Colonic mucosa (tissue), 4 donors: Measurements from ENCODE around the gene ZNF90. TPM values are rescaled to one million over a fixed set of nuclear protein-coding genes. Genes with fewer than 3 reads are reported as not detected.
"Not testable (repeated sequence)": the region's sequence is repeated elsewhere in the genome, so short reads cannot be mapped to it uniquely, and the experiment has no call there.

Source experiments
- DNase-seq: peaks from one replicate; pipeline ENCODE4 v3.0.0-alpha.2; 2020
- H3K27ac ChIP-seq: fragments of 200-600 bp; one replicate; pipeline ENCODE4 v1.8.0; 2021
- H3K27me3 ChIP-seq: fragments of 200-600 bp; one replicate; pipeline ENCODE4 v1.8.0; 2021
- H3K36me3 ChIP-seq: fragments of 200-600 bp; one replicate; pipeline ENCODE4 v1.8.0; 2021
- H3K4me1 ChIP-seq: fragments of 200-600 bp; one replicate; pipeline ENCODE4 v1.8.0; 2021; ENCODE audit warnings: mild to moderate bottlenecking
- H3K4me3 ChIP-seq: fragments of 200-600 bp; one replicate; pipeline ENCODE4 v1.8.0; 2021
- H3K9ac ChIP-seq, 2 donors: one replicate each; pipeline ENCODE4 v1.7.0; 2013; ENCODE audit warnings: control low read depth in 2 of 2, low read depth in 2 of 2, low read length in 2 of 2
- H3K9me3 ChIP-seq: fragments of 200-600 bp; one replicate; pipeline ENCODE4 v1.8.0; 2021
- CTCF ChIP-seq: fragments of 200-600 bp; IDR thresholded peaks from one replicate; pipeline ENCODE4 v1.8.0; 2022; ENCODE audit warnings: antibody characterized with exemption, mild to moderate bottlenecking
- intact Hi-C: fragments of 100-400 bp; cut with DNase I; formaldehyde crosslinking; loops from one replicate; pipeline ENCODE4 v1.14.1; 2022
- total RNA-seq, 2 donors: library from RNA; stranded (reverse); fragmentation: NEBNext Ultra II Directional in 1 of 2; extraction: Animal tissue kit (Norgen Biotek cat#: 25700) in 1 of 2; gene quantifications; one replicate each; pipeline ENCODE4 v1.2.1, GENCODE V29; 2021
- donor health status: healthy.
- donor health status: DM: no; HTN: no; CAD: no.
- donor health status: DM: no; HTN: no; CAD: no.

ZNF90 gene
- total RNA-seq, 2 donors from 2014 or later: 3.4 to 6.8 TPM

GRCh38 chr19:20067943-20068342, 9.9 kb upstream of the ZNF90 start:
- H3K9me3 ChIP-seq: no peaks in the 10 kb centered on the region

GRCh38 chr19:20068559-20068958, 9.2 kb upstream of the ZNF90 start:
- not testable (repeated sequence) for H3K4me3 ChIP-seq, H3K9me3 ChIP-seq, H3K36me3 ChIP-seq

More at GRCh38 chr19:20067943-20068342, 9.9 kb upstream of the ZNF90 start:
- intact Hi-C loops: no loop called here
- no peak overlapping the region for H3K9ac ChIP-seq
- no peak overlapping the region for H3K4me3 ChIP-seq
- no peaks in the 10 kb centered on the region for H3K4me1 ChIP-seq
- no peak overlapping the region for H3K27ac ChIP-seq
- DNase-seq: no peak
- no peaks in the 10 kb centered on the region for H3K27me3 ChIP-seq
- TF ChIP-seq CTCF: no peak
- no peaks in the 10 kb centered on the region for H3K36me3 ChIP-seq

GRCh38 chr19:20070691-20071090, 7.1 kb upstream of the ZNF90 start:
- H3K9me3 ChIP-seq: no peaks in the 10 kb centered on the region
- H3K27me3 ChIP-seq: no peaks in the 10 kb centered on the region
- H3K4me1 ChIP-seq: no peaks in the 10 kb centered on the region
- no peaks in the 10 kb centered on the region for H3K36me3 ChIP-seq
- no peak for DNase-seq
- intact Hi-C loops: no loop called here
- no peak overlapping the region for H3K9ac ChIP-seq
- TF ChIP-seq CTCF: no peak
- H3K4me3 ChIP-seq: no peak overlapping the region
- no peak overlapping the region for H3K27ac ChIP-seq

More at GRCh38 chr19:20068559-20068958, 9.2 kb upstream of the ZNF90 start:
- DNase-seq, H3K4me1 ChIP-seq, intact Hi-C loops, H3K9ac ChIP-seq, H3K27me3 ChIP-seq, H3K27ac ChIP-seq: not testable (repeated sequence)

GRCh38 chr19:20072936-20073335, 4.9 kb upstream of the ZNF90 start:
- H3K4me1 ChIP-seq: no peaks in the 10 kb centered on the region
- intact Hi-C loops: no loop called here
- H3K4me3 ChIP-seq: no peak overlapping the region
- no peaks in the 10 kb centered on the region for H3K27me3 ChIP-seq
- H3K36me3 ChIP-seq: no peaks in the 10 kb centered on the region
- TF ChIP-seq CTCF: no peak
- DNase-seq: no peak
- H3K9ac ChIP-seq: no peak overlapping the region
- no peaks in the 10 kb centered on the region for H3K9me3 ChIP-seq
- H3K27ac ChIP-seq: no peak overlapping the region

- DNase-seq: peak; percentile 53
- intact Hi-C loops: no loop called here
- no peaks in the 10 kb centered on the region for H3K36me3 ChIP-seq
- H3K4me3 ChIP-seq: peak overlapping the region; percentile 60
- TF ChIP-seq CTCF: no peak
- no peaks in the 10 kb centered on the region for H3K27me3 ChIP-seq
- H3K27ac ChIP-seq: no peak overlapping the region
- peak overlapping the region; percentile 61 to 70 for H3K9ac ChIP-seq
- no peaks in the 10 kb centered on the region for H3K9me3 ChIP-seq
- H3K4me1 ChIP-seq: no peaks in the 10 kb centered on the region
Observed at GRCh38 chr19:20078581-20079031, 806 bp downstream of the ZNF90 start.

GRCh38 chr19:20079476-20079875, 1.7 kb downstream of the ZNF90 start:
- H3K9ac ChIP-seq: peak overlapping the region in 1 of 2 donors; percentile 19
- H3K27ac ChIP-seq: no peak overlapping the region
- intact Hi-C loops: no loop called here
- TF ChIP-seq CTCF: no peak
- H3K36me3 ChIP-seq: no peaks in the 10 kb centered on the region
- no peaks in the 10 kb centered on the region for H3K9me3 ChIP-seq
- peak; percentile 24 for DNase-seq
- H3K27me3 ChIP-seq: no peaks in the 10 kb centered on the region
- H3K4me3 ChIP-seq: no peak overlapping the region
- no peaks in the 10 kb centered on the region for H3K4me1 ChIP-seq
